MM.1S (cell line): ENCODE measurements around the gene VTA1.

Source experiments
- CTCF ChIP-seq: fragments of 300-600 bp; sonication (generic); IDR thresholded peaks from 2 replicates; pipeline ENCODE4 v1.5.1; 2016; ENCODE audit warnings: antibody characterized with exemption, low read length, mixed read lengths
- EZH2 ChIP-seq: fragments of 300-600 bp; sonication (generic); optimal IDR thresholded peaks from 2 replicates; pipeline ENCODE3; 2017; ENCODE audit warnings: low read depth, mild to moderate bottlenecking, antibody characterized with exemption, low read length, mixed read lengths
- EZH2phosphoT487 ChIP-seq: fragments of 300-600 bp; sonication (generic); IDR thresholded peaks from 2 replicates; pipeline ENCODE4 v1.6.1; 2018; ENCODE audit warnings: antibody characterized with exemption, low read length

GRCh38 chr6:142183351-142183750 lies 36.3 kb downstream of the VTA1 start:
- TF ChIP-seq EZH2phosphoT487 = no peak
- no peak for TF ChIP-seq CTCF
- TF ChIP-seq EZH2 = no peak
